Endothelial cell of hepatic sinusoid (primary cell): ENCODE data around the gene PFDN5.
"Not testable (repeated sequence)": the region's sequence is repeated elsewhere in the genome, so short reads cannot be mapped to it uniquely, and the experiment has no call there.

Experiments used
- in situ Hi-C: cut with HindIII; loops from 2 replicates; pipeline ENCODE4 v1.10.0; 2017; ENCODE audit warnings: low sequenced_read_pairs

Gene PFDN5

DNA sequence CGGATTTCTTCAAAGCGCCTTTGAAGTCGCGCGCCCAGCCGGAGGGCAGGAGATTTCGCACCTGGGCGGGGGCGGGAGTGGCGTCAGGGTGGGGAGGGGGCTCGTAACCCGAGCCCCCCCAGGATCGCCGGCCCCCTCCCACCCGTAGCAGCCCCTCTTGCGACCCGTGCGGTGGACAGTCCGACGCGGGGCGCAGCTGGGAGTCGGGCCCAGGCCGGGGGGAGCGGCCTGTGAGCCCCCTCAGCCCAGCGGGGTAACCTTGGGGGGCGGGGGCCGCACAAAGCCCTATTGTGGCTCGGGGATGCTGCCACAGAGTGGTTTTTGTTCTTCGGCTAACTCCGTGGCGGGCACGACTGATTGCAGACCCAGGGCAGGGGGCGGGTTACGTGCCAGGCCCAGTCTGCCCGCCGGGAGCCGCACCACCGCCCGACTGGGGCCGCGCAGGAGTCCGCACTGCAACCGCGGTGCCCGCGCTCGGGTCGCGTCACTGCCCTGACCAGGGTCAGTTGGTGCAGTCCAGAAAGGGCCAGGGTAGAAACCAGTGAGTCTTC, 30.2 kb downstream of the PFDN5 start:
- in situ Hi-C loops = loop anchor here (10.0 kb wide), 1 partner anchor 111 kb away; no protein-coding TSS in a partner anchor

DNA sequence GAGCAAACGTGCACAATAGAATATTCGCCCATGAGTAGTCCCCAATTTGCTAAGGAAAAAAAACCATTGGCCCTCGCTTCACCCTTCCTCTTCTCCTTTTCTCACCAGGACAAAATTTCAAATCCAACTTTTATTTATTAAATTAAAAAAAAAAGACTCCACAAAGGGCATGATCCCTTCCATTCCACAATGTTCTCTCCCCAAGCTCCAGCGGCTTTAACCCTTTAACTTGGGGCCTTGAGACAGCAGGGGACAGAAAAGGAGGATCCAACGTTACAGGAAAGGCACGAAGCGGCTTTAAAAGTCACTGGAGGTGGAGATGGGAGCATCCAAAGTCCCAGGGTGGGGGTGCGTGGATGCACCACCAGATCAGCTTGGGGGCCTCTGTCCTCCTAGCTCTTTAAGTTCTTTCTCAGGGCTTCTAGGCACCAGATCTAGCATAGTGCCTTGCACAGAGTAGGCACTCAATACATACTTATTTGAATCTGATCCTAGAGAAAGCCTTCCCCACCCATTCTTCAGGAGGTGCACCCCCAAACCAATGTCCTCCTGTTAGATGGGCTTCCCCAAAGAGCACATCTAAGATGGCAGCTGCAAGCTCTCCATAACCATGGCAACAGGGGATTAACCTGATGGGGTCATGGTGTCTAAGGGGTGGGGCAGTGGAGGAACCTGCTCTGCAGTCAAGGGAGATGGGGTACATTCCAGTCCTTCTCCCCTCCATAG, 31.3 kb downstream of the PFDN5 start:
- in situ Hi-C loops = loop anchor here (10.0 kb wide), 1 partner anchor 112 kb away; no protein-coding TSS in a partner anchor

DNA sequence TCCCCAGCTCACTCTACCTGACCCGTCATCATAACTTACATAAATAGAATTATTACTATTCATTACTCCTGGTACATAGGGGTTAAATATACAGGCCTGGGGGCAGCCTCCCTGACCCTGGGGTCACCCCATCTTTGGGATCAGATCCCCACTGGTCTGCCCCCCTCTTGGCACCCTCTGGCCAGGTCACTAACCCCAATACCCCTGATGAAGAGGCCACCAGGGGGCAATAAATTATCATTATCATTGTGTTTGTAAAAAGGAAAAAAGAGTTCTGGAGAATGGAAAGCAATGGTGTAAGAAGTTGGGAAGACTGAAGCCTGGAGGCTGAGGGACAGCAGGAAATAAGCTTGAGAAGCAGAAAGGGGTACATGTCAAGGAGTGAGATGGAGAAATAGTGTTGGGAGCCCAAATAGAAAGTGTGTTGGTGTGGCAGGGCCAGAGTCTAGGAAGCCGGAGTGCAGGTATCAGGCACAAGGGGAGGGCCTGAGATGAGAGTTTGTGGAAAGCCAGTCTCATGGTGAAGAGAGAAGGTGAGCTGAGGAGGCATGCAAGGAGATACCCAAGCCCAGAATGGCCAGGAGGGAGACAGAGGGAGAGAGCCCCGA, 32.2 kb downstream of the PFDN5 start:
- in situ Hi-C loops = loop anchor here (10.0 kb wide), 1 partner anchor 113 kb away; no protein-coding TSS in a partner anchor

DNA sequence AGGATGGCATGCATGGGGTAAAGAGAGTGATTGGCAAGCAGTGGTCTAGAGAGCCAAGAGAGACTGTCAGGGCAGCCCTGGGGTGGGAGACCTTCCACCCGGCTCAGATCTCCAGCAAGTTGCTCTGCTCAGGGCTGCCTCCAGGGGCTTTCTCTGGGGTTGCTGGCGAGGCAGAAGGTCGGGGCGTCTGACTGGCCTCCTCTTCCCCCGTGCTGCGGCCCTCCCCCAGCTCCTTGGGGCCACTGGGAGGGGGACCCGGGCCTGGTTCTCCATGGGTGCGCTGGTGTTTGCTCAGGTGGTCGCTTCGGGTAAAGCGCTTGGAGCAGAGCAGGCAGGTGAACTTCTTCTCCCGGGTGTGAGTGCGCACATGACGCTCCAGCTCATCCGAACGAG, 32.7 kb downstream of the PFDN5 start:
- in situ Hi-C loops = loop anchor here (10.0 kb wide), 1 partner anchor 113 kb away; no protein-coding TSS in a partner anchor

DNA sequence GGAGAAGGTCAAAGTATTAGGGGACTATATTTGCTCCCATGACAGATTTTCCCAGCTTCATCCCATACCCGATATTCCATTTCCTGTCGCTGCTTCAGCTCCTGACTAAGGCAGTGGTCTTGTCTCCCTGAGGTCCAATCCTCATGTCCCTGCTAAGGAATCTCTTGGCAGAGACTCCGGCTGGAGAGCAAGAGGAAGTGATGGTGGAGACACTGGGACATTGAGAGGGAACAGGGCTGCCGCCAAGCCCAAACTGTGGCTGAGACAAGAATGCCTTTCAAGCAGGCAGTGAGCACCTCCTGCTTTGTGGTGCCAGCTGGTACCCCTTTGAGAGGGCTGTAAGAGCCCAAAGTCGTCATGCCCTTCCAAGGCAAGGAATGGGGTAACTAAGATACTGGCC, 35.3 kb downstream of the PFDN5 start:
- in situ Hi-C loops = no loop called here

DNA sequence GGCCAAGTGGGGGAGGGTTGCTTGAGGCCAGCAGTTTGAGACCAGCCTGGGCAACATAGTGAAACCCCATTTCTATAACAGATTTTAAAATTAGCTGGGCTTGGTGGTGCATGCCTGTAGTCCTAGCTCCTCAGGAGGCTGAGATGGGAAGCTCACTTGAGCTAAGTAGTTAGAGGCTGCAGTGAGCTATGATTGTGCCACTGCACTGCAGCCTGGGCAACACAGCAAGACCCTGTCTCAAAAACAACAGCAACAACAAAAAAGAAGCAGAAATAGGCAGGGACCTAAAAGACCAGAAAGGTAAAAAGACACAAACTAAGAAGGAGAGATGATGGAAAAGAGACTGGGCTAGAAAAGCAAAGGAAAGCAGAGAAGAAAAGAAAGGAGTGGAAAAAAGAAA, 37.0 kb downstream of the PFDN5 start:
- in situ Hi-C loops = not testable (repeated sequence)

DNA sequence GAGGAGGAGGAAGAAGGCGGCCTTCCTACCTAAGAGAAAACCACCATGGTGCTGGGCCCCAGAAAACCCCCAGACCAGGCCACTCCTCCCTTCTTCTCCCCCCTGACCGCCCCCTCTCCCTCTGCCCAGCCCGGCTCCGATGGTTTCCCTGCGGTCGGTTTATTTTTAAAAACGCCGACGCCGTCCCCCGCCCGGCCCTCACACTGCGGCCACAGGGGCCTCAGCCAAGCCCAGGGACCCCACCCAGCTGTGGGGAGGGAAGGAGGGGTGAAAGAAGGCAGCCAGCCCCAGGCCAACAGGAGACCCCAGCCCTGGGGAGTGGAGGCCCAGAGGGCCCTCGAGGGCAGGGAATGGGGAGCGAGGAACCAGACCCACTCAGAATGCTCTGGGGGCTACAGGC, 37.4 kb downstream of the PFDN5 start:
- in situ Hi-C loops = no loop called here

DNA sequence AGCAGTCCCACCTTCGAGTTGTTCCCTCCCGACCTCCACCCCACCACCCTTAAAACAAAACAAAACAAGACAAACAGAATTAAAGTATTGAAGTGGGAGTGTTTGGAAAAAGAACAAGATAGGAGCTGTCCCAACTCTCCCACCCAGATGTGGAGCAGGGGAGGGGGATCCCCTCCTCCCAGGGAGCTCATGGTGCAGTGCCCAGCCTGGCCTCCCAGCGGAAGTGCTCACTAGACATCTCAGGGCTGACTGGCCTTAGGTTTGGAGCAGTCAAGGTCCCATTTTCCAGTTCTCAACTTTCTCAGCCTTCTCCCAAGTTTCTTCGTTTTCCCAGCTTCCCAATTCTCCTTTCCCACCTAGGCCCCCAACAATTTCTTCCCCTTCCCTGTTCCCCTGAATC, 37.9 kb downstream of the PFDN5 start:
- in situ Hi-C loops = no loop called here

DNA sequence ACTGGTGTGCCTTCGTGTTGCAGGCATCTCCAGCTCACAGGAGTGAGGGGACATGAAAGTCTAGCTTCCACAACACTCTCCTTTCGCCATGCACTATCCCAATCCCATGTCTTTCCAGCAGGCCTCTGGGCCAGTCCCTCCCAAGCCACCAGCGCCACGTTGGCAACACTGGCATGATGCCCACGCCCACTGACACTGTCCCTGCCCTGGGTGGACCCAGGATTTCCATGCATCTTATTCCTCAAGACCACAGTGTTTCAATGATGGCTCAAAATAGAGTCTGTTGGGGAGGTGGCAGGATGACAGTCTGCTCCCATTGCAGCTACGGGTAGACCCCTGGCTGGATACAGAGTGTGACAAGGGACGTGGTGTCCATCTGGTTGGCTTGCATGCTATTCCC, 38.5 kb downstream of the PFDN5 start:
- in situ Hi-C loops = no loop called here

DNA sequence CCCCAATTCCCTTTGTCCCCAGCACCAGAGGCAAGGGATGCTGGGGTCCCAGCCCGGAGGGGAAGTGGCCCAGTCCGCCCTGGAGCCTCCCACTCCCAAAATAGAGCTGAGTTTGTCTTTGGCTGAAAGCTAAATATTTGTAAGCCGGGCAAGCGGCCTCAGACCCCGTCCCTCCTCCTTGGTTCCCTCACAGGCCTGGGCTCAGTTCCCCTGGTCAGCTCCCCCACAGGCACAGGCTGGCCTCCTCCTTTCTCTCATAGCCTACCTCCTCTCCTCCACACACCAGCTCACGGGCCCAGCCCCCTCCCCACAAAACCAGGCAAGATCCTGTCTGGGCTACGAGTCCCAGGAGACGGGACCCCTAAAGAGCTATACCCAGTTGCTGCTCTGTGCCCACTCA, 39.5 kb downstream of the PFDN5 start:
- in situ Hi-C loops = no loop called here

DNA sequence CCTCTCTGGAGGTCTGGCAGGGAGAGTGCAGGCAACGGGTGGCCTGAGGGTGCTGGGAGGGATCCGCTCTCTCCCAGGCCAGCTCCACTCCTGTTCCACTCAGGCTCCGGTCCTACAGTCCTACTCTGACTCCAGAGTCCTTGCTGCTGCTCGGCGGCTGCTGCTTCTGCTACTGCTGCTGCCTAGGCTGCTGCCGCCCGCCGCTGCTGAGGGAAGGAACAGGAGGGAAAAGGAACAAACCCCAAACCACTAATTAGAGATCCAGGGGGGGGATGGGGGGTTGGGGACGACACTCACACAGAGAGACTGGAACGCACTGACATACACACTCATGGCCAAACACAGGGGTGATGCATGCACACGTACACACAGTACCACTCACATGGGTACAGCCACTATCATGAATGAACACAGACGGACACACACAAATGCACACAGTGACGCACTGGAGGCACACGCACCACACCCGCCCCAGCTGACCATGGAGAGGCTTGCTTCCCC, 40.9 kb downstream of the PFDN5 start, which contains the start of gene SP7:
TSS of gene SP7 (minus strand) at position 174 of the 501 bp plus-strand sequence. CDS start 708 bp downstream, outside the sequence.
- in situ Hi-C loops = no loop called here

DNA sequence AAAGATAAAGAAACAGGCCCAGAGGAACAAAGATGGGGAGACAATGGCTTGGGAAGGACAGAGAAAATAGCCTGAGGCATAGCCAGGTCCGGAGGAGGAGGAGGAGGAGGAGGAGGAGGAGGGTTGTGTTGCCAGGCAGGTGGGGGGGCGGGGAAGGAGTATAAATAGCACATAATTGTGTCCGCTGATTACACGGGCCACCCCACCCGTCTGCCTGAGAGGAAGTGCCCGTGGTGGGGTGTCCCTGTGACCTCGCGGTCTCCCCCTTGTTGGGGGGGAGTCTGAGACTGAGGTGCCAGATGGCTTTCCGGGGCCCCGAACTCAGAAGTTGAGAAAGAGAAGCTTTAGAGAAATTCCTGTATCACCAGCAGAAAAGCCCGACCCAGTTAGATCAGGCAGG, 42.7 kb downstream of the PFDN5 start:
- in situ Hi-C loops = no loop called here

DNA sequence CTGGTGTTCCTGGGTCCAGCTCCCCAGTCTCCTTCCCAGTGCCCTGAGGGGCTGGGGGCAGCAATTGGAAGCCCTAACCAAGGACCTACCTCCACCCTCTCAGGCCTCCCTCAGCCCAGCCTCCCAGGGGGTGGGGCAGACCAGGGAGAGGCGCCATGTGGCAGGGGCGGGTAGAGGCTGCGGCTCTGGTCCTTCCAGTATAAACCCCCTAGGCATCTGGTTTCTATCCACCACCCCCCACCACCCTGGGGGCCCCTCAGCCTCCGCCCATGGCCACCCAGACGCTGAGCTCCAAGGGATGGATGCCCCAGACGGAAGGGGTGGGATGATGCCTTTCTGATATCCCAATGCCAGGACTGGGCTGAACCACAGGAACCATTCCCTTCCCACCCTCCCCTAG, 43.6 kb downstream of the PFDN5 start:
- in situ Hi-C loops = no loop called here

DNA sequence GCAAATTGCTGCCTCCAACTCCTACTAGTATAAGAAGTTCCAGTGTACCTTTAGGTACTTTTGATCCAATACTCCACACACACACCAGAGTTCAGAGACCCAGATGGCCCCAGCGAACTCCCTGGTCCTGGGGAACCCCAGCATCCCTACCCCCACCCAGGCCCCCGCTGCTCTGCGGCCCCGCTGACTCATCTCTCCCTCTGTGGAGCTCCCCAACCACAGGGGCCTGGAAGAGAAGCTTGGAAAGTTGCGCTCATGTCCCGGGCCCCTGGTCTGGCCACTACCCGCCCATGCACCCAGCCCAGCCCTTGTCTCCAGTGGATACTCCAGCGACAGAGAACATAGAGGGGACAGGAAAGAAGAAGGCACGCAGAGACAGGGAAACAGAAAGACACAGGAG, 45.1 kb downstream of the PFDN5 start:
- in situ Hi-C loops = loop anchor here (5.0 to 10.0 kb wide), 2 partner anchors 82 to 164 kb away; partner anchors contain the start of genes AMHR2, NPFF and TARBP2

DNA sequence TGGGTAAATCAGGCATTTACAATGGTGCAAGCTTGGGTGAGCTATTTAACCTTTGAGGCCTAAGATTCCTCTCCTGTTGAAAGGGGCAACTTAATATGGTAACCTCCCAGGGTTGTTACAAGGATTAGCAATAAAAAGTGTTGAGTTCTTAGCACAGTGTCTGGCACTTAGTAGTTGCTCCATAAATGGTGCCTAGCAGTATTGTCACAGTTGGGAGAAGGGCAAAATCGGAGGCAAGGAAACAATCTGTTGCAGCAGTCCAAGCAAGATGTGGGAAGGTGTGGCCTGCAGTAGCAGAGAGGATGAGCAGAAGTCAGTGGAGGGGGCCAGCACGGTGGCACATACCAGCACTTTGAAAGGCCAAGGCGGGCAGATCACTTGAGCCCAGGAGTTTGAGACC, 48.1 kb downstream of the PFDN5 start:
- in situ Hi-C loops = loop anchor here (5.0 to 10.0 kb wide), 2 partner anchors 79 to 161 kb away; partner anchors contain the start of genes AMHR2, NPFF and TARBP2

DNA sequence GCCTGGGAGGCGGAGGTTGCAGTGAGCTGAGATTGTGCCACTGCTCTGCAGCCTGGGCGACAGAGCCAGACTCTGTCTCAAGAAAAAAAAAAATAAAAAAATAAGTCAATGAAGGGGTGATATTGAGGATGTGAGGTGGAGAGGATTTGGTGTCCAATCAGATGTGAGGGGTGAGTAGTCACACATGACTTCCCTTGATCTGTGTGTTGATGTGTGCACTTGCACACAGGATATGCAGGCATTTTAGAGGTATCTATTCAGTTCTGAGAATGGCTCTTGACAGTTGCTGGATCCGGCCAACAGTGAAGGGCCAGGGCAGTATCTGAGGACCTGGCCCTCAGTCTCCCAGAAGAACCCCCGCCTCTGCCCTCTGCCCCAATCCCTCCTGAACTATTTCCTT, 48.6 kb downstream of the PFDN5 start:
- in situ Hi-C loops = loop anchor here (5.0 to 10.0 kb wide), 2 partner anchors 78 to 161 kb away; partner anchors contain the start of genes AMHR2, NPFF and TARBP2

DNA sequence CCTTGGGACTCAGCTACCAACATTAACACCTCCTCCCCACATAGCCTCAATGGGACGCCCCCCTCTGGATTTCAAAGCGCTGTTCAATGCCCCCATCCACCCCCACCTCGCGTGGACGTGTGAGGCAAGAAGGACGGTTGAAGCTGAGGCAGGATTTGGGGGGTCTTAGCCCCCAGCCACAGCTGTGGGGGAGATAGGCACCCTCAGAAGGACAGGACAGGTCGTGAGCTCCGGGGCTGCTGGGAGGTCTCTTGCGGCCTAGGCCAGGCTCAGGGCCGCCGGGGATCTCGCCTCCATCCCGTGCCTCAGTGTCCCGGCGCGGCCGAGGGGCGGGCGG, 49.1 kb downstream of the PFDN5 start:
- in situ Hi-C loops = loop anchor here (5.0 to 10.0 kb wide), 2 partner anchors 78 to 160 kb away; partner anchors contain the start of genes AMHR2, NPFF and TARBP2

DNA sequence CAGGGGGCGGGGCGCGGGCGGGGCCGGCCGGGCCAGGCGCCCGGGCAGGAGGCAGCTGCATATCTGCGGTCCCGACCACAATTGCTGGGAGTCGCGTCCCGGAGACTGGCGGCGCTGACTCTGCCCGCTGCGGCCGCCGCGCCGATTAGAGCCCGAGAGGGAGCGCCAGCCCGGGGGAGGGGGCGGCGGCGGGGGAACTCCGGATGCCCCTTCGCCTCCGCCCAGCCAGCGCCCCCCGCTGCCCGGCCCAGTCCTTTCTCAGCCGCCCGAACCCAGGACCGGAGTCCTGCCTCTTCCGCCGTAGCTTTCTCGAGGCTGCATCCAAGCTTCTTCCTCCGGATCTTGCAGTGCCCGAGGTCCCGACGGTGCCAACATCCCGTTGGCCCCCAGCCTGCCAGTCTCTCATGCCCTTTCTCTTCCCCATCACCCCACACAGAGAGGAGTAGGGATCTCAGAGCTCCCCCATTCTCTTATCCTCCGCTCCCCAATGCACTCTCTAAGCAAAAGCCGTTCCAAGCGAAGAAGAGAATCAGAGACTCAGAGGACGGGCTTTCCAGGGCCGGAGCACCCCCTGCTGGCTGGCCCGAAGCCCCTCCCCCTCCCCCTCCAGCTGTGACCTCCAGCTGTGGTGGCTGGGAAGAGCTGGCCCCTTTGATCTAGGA, 49.6 kb downstream of the PFDN5 start:
- in situ Hi-C loops = loop anchor here (5.0 to 10.0 kb wide), 2 partner anchors 77 to 160 kb away; partner anchors contain the start of genes AMHR2, NPFF and TARBP2

DNA sequence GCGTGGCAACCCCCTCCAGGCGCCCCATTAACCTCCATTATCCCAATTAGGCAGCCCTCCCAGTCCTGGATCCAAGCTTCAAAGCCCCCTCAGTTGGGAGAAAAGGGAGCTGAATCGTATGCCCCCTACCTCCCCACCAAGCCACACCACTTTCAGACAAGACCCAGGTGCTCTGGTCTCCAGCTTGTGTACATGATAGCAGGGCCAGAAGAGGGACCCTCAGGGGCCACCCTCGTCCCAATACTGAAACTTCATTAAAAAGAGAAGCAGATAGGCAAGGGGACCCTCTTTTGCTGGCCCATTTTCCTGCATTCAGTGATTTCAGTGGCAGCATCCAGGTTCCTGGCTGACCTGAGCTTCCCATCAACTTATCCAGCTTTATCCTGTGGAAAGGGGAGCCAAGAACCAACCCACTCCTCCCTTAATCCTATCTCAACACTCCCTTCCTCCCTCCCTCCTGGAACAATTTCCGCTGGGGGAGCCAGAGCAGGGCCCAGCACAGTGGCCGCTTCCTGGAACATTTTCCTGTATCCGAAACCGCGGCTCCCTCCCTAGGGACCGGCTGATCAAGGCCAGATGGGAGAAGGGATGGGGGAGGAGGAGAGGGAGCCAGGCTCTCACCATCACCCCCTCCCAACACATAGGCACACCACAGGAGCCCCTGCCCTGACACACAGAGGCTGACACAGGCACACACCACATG, 50.3 kb downstream of the PFDN5 start:
- in situ Hi-C loops = loop anchor here (10.0 kb wide), 1 partner anchor 159 kb away; the partner anchor contains the start of genes NPFF and TARBP2

DNA sequence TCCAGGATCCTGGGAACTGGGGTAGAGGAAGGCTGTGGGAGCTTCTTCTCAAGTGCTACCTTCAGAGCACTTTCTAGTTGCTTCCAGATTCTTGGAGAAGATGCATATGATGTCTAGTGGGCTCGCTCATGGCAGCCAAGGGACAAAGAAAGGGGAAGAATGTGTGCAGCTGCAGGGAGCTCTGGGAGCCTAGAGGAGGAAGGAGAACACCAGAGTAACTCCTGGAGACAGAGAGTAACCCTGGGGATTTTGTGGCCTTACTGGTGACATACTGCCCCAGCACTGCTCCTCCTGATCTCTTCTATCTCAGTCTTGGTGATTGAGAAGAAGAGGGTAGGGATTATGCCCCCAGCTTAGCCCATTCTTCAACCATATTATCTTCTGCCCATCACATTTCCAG, 51.1 kb downstream of the PFDN5 start:
- in situ Hi-C loops = loop anchor here (10.0 kb wide), 1 partner anchor 158 kb away; the partner anchor contains the start of genes NPFF and TARBP2
